Uterus (tissue), 4 donors: ENCODE measurements around the gene CRTC3. TPM values are rescaled to one million over a fixed set of nuclear protein-coding genes. Genes with fewer than 3 reads are reported as not detected.

Experiments
- DNase-seq, 2 donors: peaks; one replicate each; pipeline ENCODE4 v3.0.0-alpha.2; 2019 to 2020
- H3K27ac ChIP-seq, 2 donors: fragments of 200-600 bp; sonication (generic); 1 replicate in 1 of 2; 2 replicates in 1 of 2; pipeline ENCODE4 v1.5.1; 2016 to 2018
- H3K27me3 ChIP-seq, 2 donors: fragments of 200-600 bp; sonication (generic); one replicate each; pipeline ENCODE4 v1.5.1; 2018 to 2019; ENCODE audit warnings: control low read depth in 1 of 2
- H3K36me3 ChIP-seq, 2 donors: fragments of 200-600 bp; sonication (generic); one replicate each; pipeline ENCODE4 v1.5.1; 2019; ENCODE audit warnings: control low read depth in 1 of 2
- H3K4me1 ChIP-seq, 2 donors: fragments of 200-600 bp; sonication (generic); one replicate each; pipeline ENCODE4 v1.5.1; 2018 to 2019; ENCODE audit warnings: control low read depth in 1 of 2
- H3K4me3 ChIP-seq, 2 donors: fragments of 200-600 bp; sonication (generic); 1 replicate in 1 of 2; 2 replicates in 1 of 2; pipeline ENCODE4 v1.5.1; 2018 to 2019; ENCODE audit warnings: mild to moderate bottlenecking in 1 of 2
- H3K9me3 ChIP-seq, 2 donors: fragments of 200-600 bp; sonication (generic); one replicate each; pipeline ENCODE4 v1.5.1; 2019; ENCODE audit warnings: control low read depth in 1 of 2
- POLR2A ChIP-seq, 2 donors: fragments of 450-650 bp; IDR thresholded peaks; one replicate each; pipeline ENCODE4 v1.6.1; 2016; ENCODE audit warnings: antibody characterized with exemption in 2 of 2, mild to moderate bottlenecking in 1 of 2, moderate library complexity in 1 of 2
- intact Hi-C: fragments of 100-400 bp; cut with DNase I; formaldehyde crosslinking; loops from one replicate; pipeline ENCODE4 v1.15.1; 2023; ENCODE audit warnings: low total_unique reads
- total RNA-seq, 4 donors: library from RNA; depleted of rRNA in 3 of 4; stranded (reverse); fragments of >200 nt in 3 of 4; gene quantifications; one replicate each; pipeline versions ENCODE4 v1.1.0 to v1.2.4, GENCODE V29; 2014 to 2023
- TF ChIP-seq, protein P1 (sequence below), 4 experiments: fragments of 200-600 bp in 2 of 4; fragments of 450-650 bp in 2 of 4; sonication (generic) in 2 of 4; IDR thresholded peaks; one replicate each; pipeline ENCODE4 v1.5.1; 2016 to 2019; ENCODE audit warnings: antibody characterized with exemption in 4 of 4, mild to moderate bottlenecking in 2 of 4, moderate library complexity in 1 of 4
- donor health status: DM: yes; HTN: yes; CAD: no.

CRTC3 gene
- total RNA-seq, 4 donors from 2014 or later, result 18.4 to 89.4 (median 40.9) TPM

DNA sequence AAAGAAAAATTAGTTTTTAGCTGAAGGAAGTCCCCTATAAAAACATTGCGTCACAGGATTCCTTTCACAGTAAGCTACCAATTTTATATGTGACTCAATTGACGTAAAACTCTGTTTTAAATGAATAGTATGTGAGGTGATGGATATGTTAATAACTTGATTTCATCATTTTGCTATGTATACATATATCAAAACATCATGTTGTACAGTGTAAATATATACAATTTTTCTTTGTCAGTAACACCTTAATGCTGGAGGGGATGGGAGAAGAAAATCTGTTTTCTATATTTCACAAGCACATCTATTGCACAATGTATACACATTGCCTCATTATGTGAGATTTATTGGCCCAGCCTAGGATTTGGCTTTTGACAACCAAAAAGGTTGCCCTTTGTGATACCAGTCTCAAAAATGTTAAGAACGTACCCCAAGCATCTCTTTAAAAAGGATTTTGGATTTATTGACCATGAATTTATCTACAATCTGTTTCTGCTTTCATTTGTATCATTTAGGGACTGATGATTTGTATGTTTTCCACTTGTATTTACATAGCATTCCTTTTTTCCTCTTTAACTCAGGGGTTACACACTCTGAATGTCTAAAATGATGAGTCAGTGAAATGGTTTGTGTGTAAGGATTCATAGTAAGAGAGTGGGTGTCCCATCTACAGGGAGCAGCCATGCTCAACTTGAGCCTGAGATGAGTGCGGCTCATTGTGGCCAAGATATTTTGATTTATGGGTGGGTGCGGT is 62.6 kb downstream of the CRTC3 start:
- intact Hi-C loops, result no loop called here
- Histone ChIP-seq H3K4me3 (no peak overlapping the region), H3K9me3 (no peaks in the 10 kb centered on the region), H3K4me1 (peaks cover 0 to 5% of the 10 kb centered on the region in 2 donors), H3K36me3 (no peaks in the 10 kb centered on the region), H3K27me3 (no peaks in the 10 kb centered on the region), H3K27ac (peak overlapping the region in 1 of 2 donors; percentile 14)
- DNase-seq, result no peak
- no peak for TF ChIP-seq POLR2A (IDR thresholded peaks at IDR 0.05)
- TF ChIP-seq, protein P1, sequence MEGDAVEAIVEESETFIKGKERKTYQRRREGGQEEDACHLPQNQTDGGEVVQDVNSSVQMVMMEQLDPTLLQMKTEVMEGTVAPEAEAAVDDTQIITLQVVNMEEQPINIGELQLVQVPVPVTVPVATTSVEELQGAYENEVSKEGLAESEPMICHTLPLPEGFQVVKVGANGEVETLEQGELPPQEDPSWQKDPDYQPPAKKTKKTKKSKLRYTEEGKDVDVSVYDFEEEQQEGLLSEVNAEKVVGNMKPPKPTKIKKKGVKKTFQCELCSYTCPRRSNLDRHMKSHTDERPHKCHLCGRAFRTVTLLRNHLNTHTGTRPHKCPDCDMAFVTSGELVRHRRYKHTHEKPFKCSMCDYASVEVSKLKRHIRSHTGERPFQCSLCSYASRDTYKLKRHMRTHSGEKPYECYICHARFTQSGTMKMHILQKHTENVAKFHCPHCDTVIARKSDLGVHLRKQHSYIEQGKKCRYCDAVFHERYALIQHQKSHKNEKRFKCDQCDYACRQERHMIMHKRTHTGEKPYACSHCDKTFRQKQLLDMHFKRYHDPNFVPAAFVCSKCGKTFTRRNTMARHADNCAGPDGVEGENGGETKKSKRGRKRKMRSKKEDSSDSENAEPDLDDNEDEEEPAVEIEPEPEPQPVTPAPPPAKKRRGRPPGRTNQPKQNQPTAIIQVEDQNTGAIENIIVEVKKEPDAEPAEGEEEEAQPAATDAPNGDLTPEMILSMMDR (IDR thresholded peaks at IDR 0.05), result no peak

DNA sequence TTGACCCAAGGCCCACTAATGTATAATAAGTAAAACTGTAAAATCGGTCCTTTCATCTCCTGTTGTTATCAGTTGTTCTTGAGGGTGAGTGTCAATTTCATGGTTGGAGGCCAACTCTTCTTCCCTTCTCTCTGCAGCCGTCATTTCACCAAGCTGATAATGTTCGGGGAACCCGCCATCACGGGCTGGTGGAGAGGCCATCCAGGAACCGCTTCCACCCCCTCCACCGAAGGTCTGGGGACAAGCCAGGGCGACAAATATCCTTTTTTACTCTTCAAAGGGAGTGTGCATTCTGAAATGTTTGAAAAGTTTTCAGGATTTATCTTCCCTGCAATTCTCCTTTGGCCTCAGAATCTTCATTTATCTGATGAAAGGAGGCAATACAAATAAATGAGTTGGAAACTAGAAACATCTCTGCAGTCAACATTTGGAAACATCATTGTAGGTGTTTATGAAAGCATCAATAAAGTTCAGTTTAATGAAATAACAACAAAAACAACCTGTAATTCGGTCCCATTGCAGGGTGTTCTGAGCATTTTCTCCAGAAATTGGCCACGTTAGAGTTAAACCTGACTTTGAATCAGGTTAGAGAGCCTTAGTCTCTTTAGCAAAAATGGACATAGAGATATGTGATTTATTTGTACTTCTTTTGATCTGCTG is 63.9 kb downstream of the CRTC3 start:
- Histone ChIP-seq H3K4me3 (no peak overlapping the region), H3K4me1 (peaks cover 0 to 5% of the 10 kb centered on the region in 2 donors), H3K27ac (peak overlapping the region; percentile 46 to 52), H3K27me3 (no peaks in the 10 kb centered on the region), H3K9me3 (no peaks in the 10 kb centered on the region), H3K36me3 (no peaks in the 10 kb centered on the region)
- TF ChIP-seq, protein P1 (IDR thresholded peaks at IDR 0.05), result no peak
- no peak for TF ChIP-seq POLR2A (IDR thresholded peaks at IDR 0.05)
- intact Hi-C loops, result no loop called here
- DNase-seq, result no peak

DNA sequence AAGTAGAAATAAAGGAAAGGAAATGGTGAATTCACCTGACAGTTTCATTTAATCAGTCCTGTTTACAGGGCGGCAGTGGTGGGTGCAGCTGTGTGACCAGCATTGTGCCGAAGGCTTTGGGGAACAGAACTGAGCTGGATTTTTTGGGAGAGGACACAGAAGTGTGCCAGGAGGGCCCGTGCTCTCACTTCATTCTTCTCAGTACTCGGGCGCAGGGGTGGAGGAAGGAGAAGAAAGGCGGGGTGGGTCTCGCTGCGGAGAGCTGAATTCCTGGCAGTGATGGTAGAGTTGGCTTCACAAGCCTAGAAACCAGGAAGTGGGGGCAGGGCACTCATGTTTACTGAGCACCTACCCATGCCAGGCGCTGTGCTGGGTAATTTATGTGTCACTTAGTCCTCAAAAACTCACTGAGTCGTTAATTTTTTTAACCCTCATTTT is 64.6 kb downstream of the CRTC3 start:
- Histone ChIP-seq H3K4me1 (peaks cover 0 to 5% of the 10 kb centered on the region in 2 donors), H3K27ac (peak overlapping the region; percentile 46 to 52), H3K4me3 (no peak overlapping the region), H3K27me3 (no peaks in the 10 kb centered on the region), H3K36me3 (no peaks in the 10 kb centered on the region), H3K9me3 (no peaks in the 10 kb centered on the region)
- intact Hi-C loops, result no loop called here
- TF ChIP-seq, protein P1 (IDR thresholded peaks at IDR 0.05), result no peak
- no peak for TF ChIP-seq POLR2A (IDR thresholded peaks at IDR 0.05)
- peak; percentile 43 to 65 for DNase-seq

DNA sequence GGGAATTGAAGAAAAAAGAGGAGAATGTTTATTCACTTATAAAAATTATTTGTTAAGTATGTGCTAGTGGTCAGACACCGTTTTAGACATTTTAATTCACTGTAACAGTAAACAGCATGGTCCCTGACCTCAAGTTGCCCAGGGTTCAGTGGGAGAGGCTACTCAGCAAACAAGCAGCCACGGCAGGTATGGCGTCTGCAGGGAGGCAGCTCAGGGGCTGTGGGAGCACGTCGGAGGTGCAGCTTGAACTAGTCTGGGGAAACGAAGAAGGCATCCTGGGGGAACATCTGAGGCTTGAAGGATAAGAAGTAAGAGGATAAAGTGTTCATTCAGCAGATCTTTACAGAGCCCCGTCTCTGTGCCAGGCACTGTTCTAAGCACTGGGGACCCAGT is 66.0 kb downstream of the CRTC3 start:
- Histone ChIP-seq H3K36me3 (no peaks in the 10 kb centered on the region), H3K27ac (peak overlapping the region in 1 of 2 donors; percentile 40), H3K27me3 (no peaks in the 10 kb centered on the region), H3K4me1 (peaks cover 0 to 5% of the 10 kb centered on the region in 2 donors), H3K4me3 (no peak overlapping the region), H3K9me3 (no peaks in the 10 kb centered on the region)
- intact Hi-C loops, result no loop called here
- DNase-seq, result no peak
- TF ChIP-seq, protein P1 (IDR thresholded peaks at IDR 0.05), result no peak
- no peak for TF ChIP-seq POLR2A (IDR thresholded peaks at IDR 0.05)

DNA sequence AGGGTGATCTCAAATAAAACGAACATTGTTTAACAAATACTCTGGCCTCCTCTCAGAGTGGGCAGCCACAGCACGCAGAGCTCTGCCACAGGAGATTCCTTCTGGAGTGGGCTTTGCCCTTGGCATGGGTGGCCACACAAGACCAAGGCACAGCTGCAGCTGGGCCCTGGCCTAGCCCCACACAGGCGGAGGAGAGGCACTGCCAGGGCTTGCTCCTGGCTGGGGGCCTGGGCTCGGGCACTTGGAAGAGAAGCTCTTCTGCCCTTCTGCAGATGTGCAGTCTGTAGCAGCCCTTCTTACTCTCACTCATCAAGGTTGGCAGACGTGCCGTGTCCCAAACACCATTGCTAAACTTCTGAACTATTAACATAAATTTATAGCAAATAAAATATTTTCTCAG is 67.2 kb downstream of the CRTC3 start:
- no peaks in the 10 kb centered on the region for H3K9me3 ChIP-seq
- no peaks in the 10 kb centered on the region for H3K27me3 ChIP-seq
- no peak for TF ChIP-seq POLR2A (IDR thresholded peaks at IDR 0.05)
- TF ChIP-seq, protein P1 (IDR thresholded peaks at IDR 0.05), result no peak
- H3K27ac ChIP-seq, result peak overlapping the region; percentile 25 to 40
- intact Hi-C loops, result no loop called here
- H3K4me1 ChIP-seq, result peaks cover 0 to 5% of the 10 kb centered on the region in 2 donors
- no peaks in the 10 kb centered on the region for H3K36me3 ChIP-seq
- no peak overlapping the region for H3K4me3 ChIP-seq
- no peak for DNase-seq
